Prostate gland (tissue), 2 donors: ENCODE data around the gene NMNAT2. TPM values are rescaled to one million over a fixed set of nuclear protein-coding genes. Genes with fewer than 3 reads are reported as not detected.

Source experiments
- DNase-seq: peaks from one replicate; pipeline ENCODE4 v3.0.0-alpha.2; 2019; ENCODE audit warnings: low spot score
- H3K27ac ChIP-seq, 2 donors: fragments of 200-600 bp; sonication (generic); 2 replicates each; pipeline ENCODE4 v1.5.1; 2017 to 2019
- H3K27me3 ChIP-seq: fragments of 200-600 bp; sonication (generic); replicated peaks from 2 replicates; pipeline ENCODE4 v1.5.1; 2019; ENCODE audit not compliant: insufficient read depth
- H3K36me3 ChIP-seq, 2 donors: fragments of 200-600 bp; sonication (generic); 1 replicate in 1 of 2; 2 replicates in 1 of 2; pipeline versions ENCODE4 v1.5.1 to v1.8.1; 2017 to 2019
- H3K4me1 ChIP-seq: fragments of 200-600 bp; sonication (generic); replicated peaks from 2 replicates; pipeline ENCODE4 v1.5.1; 2019
- H3K4me3 ChIP-seq, 2 donors: fragments of 200-600 bp; sonication (generic); 2 replicates each; pipeline ENCODE4 v1.5.1; 2017 to 2019
- H3K9me3 ChIP-seq: fragments of 200-600 bp; sonication (generic); 2 replicates; pipeline ENCODE4 v1.5.1; 2017
- POLR2A ChIP-seq: fragments of 450-650 bp; IDR thresholded peaks from one replicate; pipeline ENCODE4 v1.6.1; 2016; ENCODE audit warnings: antibody characterized with exemption, mild to moderate bottlenecking
- POLR2AphosphoS5 ChIP-seq: sonication (generic); formaldehyde crosslinking; IDR thresholded peaks from one replicate; pipeline ENCODE4 v1.6.1; 2017; ENCODE audit warnings: antibody characterized with exemption
- WGBS: methylation state at CpG from one replicate; pipeline ENCODE4 v1.1.5; 2018; 5-methylcytosine and 5-hydroxymethylcytosine counted together
- intact Hi-C: fragments of 100-400 bp; cut with DNase I; formaldehyde crosslinking; loops from one replicate; pipeline ENCODE4 v1.14.2; 2022
- total RNA-seq, 2 donors: library from RNA; depleted of rRNA; stranded (reverse); fragments of >200 nt; gene quantifications; one replicate each; pipeline ENCODE4 v1.1.0, GENCODE V29; 2016
- TF ChIP-seq, protein P1 (sequence below), 4 experiments: fragments of 200-600 bp in 2 of 4; fragments of 450-650 bp in 2 of 4; sonication (generic) in 2 of 4; IDR thresholded peaks; 1 replicate in 3 of 4; 2 replicates in 1 of 4; pipeline ENCODE4 v1.5.1; 2016 to 2019; ENCODE audit warnings: antibody characterized with exemption in 4 of 4, mild to moderate bottlenecking in 2 of 4, moderate library complexity in 2 of 4

NMNAT2 gene
- total RNA-seq, 2 donors from 2014 or later, result 0.27 to 41.0 TPM

DNA sequence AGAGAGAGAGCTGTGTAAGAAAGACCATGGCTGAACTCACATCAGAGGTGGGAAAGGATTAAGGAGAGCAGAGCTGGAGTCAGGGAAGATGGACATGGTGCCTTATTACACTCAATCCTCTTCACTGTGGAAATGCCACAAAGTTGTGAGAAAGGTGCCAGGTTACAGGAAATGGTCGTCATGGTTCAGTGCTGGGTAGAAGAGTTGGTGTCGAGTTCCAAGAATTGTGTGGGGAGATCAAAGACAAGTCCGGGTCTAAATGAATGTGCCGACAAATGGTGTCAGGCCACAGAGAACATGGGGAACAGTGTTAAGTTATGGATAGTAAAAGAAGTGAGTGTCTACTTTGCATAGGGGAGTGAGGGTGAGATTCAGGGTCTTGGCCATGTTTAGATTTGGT lies 191.2 kb downstream of the NMNAT2 start:
- Histone ChIP-seq H3K27me3 (no peaks in the 10 kb centered on the region), H3K9me3 (no peaks in the 10 kb centered on the region), H3K36me3 (no peaks in the 10 kb centered on the region), H3K4me3 (no peak overlapping the region), H3K4me1 (peaks cover 3% of the 10 kb centered on the region), H3K27ac (no peak overlapping the region)
- no peak for TF ChIP-seq POLR2AphosphoS5
- TF ChIP-seq, protein P1, sequence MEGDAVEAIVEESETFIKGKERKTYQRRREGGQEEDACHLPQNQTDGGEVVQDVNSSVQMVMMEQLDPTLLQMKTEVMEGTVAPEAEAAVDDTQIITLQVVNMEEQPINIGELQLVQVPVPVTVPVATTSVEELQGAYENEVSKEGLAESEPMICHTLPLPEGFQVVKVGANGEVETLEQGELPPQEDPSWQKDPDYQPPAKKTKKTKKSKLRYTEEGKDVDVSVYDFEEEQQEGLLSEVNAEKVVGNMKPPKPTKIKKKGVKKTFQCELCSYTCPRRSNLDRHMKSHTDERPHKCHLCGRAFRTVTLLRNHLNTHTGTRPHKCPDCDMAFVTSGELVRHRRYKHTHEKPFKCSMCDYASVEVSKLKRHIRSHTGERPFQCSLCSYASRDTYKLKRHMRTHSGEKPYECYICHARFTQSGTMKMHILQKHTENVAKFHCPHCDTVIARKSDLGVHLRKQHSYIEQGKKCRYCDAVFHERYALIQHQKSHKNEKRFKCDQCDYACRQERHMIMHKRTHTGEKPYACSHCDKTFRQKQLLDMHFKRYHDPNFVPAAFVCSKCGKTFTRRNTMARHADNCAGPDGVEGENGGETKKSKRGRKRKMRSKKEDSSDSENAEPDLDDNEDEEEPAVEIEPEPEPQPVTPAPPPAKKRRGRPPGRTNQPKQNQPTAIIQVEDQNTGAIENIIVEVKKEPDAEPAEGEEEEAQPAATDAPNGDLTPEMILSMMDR (IDR thresholded peaks at IDR 0.05), result no peak
- no peak for TF ChIP-seq POLR2A
- 51% methylated on average over 4 of the region's 4 CpGs for WGBS
- DNase-seq, result no peak
- intact Hi-C loops, result no loop called here

DNA sequence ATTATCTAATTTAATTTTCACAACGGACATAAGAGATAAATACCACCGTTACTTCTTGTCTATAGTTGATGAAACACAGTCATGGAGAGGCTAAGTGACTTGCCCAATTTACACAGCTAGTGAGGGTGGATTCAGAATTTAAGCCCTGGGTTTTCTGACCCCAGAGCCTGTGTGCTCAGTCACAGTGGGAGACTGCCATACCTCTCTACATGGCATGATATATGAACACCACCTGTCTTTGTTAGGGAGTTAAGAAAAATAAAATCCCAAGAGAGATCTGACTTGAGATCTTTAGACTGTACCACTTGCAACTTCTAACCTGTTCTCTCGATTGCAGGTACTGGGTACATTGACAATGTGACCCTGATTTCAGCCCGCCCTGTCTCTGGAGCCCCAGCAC lies 191.8 kb downstream of the NMNAT2 start:
- Histone ChIP-seq H3K27ac (no peak overlapping the region), H3K36me3 (no peaks in the 10 kb centered on the region), H3K4me1 (peaks cover 3% of the 10 kb centered on the region), H3K9me3 (no peaks in the 10 kb centered on the region), H3K27me3 (no peaks in the 10 kb centered on the region), H3K4me3 (no peak overlapping the region)
- TF ChIP-seq POLR2AphosphoS5, result no peak
- TF ChIP-seq, protein P1 (IDR thresholded peaks at IDR 0.05), result no peak
- no peak for TF ChIP-seq POLR2A
- DNase-seq, result no peak
- 87% methylated on average over 4 of the region's 4 CpGs for WGBS
- intact Hi-C loops, result no loop called here

DNA sequence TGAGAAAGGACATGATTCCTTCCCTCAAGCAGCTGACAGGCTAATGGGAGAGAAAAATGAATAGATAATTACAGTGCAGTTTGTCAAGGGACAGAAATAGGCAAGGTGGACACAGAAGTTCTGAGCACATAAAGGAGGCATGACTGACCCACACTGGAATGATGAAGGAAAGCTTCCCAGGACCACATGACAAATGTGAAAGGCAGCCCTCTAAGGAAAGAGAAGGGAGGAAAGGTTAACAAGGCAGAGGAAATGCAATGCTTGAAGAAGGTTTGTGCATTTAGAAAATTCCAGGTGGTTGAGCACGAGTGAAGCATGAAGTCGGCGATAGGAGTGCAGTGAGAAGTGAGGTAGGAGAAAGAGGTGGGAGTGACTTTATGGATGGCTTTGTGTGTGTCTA lies 194.7 kb downstream of the NMNAT2 start:
- intact Hi-C loops, result no loop called here
- Histone ChIP-seq H3K27me3 (no peaks in the 10 kb centered on the region), H3K4me1 (peaks cover under 1% of the 10 kb centered on the region), H3K36me3 (no peaks in the 10 kb centered on the region), H3K4me3 (no peak overlapping the region), H3K9me3 (no peaks in the 10 kb centered on the region), H3K27ac (no peak overlapping the region)
- no peak for DNase-seq
- TF ChIP-seq POLR2A, result no peak
- no peak for TF ChIP-seq POLR2AphosphoS5
- TF ChIP-seq, protein P1 (IDR thresholded peaks at IDR 0.05), result no peak
- WGBS, result 87% methylated on average over 3 of the region's 3 CpGs

DNA sequence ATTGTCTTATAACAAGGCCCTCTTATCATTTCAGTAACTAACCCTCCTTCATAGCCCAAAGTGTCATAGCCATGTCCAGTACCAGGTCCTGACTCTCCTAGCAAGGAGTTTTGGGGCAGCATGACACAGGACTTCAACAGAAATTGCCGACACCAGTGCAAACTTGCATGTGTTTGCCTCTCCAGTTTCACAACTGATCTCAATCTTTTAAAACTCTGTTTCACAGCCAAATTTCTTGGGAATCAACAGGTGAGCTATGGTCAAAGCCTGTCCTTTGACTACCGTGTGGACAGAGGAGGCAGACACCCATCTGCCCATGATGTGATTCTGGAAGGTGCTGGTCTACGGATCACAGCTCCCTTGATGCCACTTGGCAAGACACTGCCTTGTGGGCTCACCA lies 195.3 kb downstream of the NMNAT2 start:
- 56% methylated on average over 3 of the region's 3 CpGs for WGBS
- TF ChIP-seq POLR2AphosphoS5 (no peak), POLR2A (no peak)
- TF ChIP-seq, protein P1 (IDR thresholded peaks at IDR 0.05), result no peak
- DNase-seq, result no peak

DNA sequence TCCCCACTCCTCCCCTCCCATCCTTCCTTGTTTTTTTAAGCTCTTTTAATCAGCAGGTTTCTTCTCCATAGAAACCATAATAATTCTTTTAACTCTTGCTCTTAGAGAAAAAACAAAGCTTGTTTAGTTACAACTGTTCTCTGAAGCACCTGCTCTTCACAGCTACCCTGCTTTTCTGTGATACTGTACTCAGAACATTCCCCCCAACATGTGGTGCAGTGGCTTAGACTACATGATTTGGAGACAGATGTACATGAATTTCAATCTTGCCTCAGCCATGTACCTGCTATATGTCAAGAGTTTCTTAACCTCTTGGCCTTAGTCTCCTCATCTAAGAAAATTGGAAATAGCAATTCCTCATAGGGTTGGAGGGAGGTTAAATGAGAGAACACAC lies 198.6 kb downstream of the NMNAT2 start:
- intact Hi-C loops, result no loop called here
- no peaks in the 10 kb centered on the region for H3K27me3 ChIP-seq
- TF ChIP-seq POLR2AphosphoS5, result no peak
- no peak for TF ChIP-seq POLR2A
- TF ChIP-seq, protein P1 (IDR thresholded peaks at IDR 0.05), result no peak
- H3K9me3 ChIP-seq, result no peaks in the 10 kb centered on the region
- DNase-seq, result no peak
- H3K27ac ChIP-seq, result peak overlapping the region; percentile 42 to 73
- no peak overlapping the region for H3K4me3 ChIP-seq
- H3K4me1 ChIP-seq, result no peaks in the 10 kb centered on the region
- no peaks in the 10 kb centered on the region for H3K36me3 ChIP-seq

More for the DNA sequence above, 195.3 kb downstream of the NMNAT2 start:
- no peaks in the 10 kb centered on the region for H3K27me3 ChIP-seq
- no peaks in the 10 kb centered on the region for H3K4me1 ChIP-seq
- intact Hi-C loops, result no loop called here
- H3K36me3 ChIP-seq, result no peaks in the 10 kb centered on the region
- H3K27ac ChIP-seq, result no peak overlapping the region
- H3K4me3 ChIP-seq, result no peak overlapping the region
- no peaks in the 10 kb centered on the region for H3K9me3 ChIP-seq
